GM13977 (cell line): Measurements from ENCODE around the gene DDA1.

Experiments
- DNase-seq: peaks from one replicate; pipeline ENCODE4 v3.0.0; 2012; ENCODE audit warnings: low spot score
- in situ Hi-C: fragments of 300-500 bp; cut with MboI; formaldehyde crosslinking; loops from one replicate; pipeline ENCODE4 v1.12.0; 2022; ENCODE audit warnings: low sequenced_read_pairs, low pct_unique_long_range_greater_than_20kb, mixed read lengths, inconsistent platforms; ENCODE audit not compliant: unreplicated experiment
- TF ChIP-seq, protein P1 (sequence below): IDR thresholded peaks from 2 replicates; pipeline ENCODE4 v1.5.1; 2012; ENCODE audit warnings: mild to moderate bottlenecking, control low read depth; ENCODE audit not compliant: insufficient read depth; ENCODE audit errors: extremely low read depth, missing control alignments

The DDA1 gene

GRCh38 chr19:17339088-17339741 lies 29.9 kb downstream of the DDA1 start:
- peak; percentile 56 for DNase-seq
- in situ Hi-C loops = no loop called here
- TF ChIP-seq, protein P1, sequence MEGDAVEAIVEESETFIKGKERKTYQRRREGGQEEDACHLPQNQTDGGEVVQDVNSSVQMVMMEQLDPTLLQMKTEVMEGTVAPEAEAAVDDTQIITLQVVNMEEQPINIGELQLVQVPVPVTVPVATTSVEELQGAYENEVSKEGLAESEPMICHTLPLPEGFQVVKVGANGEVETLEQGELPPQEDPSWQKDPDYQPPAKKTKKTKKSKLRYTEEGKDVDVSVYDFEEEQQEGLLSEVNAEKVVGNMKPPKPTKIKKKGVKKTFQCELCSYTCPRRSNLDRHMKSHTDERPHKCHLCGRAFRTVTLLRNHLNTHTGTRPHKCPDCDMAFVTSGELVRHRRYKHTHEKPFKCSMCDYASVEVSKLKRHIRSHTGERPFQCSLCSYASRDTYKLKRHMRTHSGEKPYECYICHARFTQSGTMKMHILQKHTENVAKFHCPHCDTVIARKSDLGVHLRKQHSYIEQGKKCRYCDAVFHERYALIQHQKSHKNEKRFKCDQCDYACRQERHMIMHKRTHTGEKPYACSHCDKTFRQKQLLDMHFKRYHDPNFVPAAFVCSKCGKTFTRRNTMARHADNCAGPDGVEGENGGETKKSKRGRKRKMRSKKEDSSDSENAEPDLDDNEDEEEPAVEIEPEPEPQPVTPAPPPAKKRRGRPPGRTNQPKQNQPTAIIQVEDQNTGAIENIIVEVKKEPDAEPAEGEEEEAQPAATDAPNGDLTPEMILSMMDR = no peak

DNA sequence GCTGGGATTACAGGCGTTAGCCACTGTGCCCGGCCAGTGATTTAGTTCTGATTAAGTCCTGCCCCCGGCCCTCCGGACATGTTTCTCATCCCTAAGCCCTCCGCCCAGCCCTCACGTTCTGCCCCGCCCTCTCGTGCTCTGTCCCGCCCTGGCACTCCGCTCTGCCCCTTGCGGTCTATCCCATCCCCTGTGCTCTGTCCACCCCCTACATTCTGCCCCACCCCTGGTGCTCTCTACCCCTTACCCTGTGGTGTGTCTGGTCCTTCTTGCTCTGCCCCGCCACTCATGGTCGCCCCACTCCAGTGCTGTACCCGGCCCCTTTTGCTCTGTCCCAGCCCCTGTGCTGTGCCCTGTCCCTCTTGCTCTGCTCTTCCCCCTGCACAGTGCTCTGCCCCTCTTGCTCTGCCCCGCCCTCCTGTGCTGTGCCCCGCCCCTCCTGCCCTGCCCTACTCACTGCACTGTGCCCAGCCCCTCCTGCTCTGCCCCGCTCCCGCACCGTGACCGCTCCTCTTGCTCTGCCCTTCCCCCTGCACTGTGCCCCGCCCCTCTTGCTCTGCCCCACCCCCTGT lies 31.0 kb downstream of the DDA1 start:
- no peak for DNase-seq
- in situ Hi-C loops = no loop called here
- TF ChIP-seq, protein P1 = no peak

- TF ChIP-seq, protein P1 = no peak
- DNase-seq = no peak
- in situ Hi-C loops = no loop called here
Measured at GRCh38 chr19:17340871-17341357, 31.6 kb downstream of the DDA1 start.

DNA sequence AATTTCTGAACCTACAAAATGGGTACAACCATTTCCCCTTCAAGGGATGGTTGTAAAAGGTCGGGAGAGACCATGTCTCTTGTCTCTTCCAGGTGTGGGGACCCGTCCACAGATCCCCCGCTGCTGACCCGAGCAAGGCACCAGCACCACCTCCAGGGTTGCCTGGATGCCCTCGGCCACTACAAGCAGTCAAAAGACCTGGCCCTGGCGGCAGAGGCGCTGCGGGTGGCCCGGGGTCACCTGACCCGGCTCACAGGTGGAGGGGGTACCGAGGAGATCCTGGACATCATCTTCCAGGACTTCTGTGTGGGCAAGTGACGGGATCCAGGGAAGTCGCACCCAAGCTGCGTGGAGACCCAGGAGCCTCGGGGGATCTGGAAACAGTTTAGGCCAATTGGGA lies 32.0 kb downstream of the DDA1 start:
- DNase-seq = no peak
- in situ Hi-C loops = no loop called here
- TF ChIP-seq, protein P1 = no peak

- TF ChIP-seq, protein P1 = no peak
- in situ Hi-C loops = no loop called here
Measured at GRCh38 chr19:17341845-17342244, 32.5 kb downstream of the DDA1 start.

DNA sequence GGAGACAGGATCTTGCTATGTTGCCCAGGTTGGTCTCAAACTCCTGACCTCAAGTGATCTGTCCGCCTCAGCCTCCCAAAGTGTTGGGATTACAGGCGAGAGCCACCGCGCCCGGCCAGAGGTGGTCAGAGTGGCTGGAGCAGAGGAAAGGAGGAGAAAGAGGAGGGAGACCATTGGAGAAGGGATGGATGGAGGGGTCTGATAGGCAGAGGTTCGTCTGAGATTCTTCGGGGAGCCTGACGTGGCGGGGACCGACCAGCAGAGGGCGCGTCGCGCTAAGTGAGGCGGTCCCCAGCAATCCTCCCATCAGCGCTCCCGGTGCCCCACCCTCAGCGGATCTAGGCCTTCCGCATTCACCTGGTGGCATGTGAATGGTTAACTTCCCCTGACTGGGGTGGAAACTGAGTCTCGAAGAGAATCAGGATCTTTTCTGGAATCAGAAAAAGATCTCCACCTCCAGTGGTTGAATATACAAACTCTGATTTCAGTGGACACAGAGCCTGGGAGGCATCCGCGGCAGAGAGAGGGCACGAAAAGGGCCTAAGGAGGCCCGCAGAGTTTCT lies 36.8 kb downstream of the DDA1 start:
- DNase-seq = peak; percentile 88
- TF ChIP-seq, protein P1 = peak; percentile 97
- in situ Hi-C loops = loop anchor here (5.0 kb wide), 1 partner anchor 41 kb away; no protein-coding TSS in a partner anchor

More at GRCh38 chr19:17341845-17342244, 32.5 kb downstream of the DDA1 start:
- DNase-seq = no peak
